T follicular helper cell (primary cell): ENCODE data around the gene TSPAN32.
"Not testable (repeated sequence)": the region's sequence is repeated elsewhere in the genome, so short reads cannot be mapped to it uniquely, and the experiment has no call there.

Experiments
- DNase-seq: peaks from one replicate; pipeline ENCODE4 v3.0.0-alpha.2; 2020; ENCODE audit warnings: low read depth

The TSPAN32 gene

DNA sequence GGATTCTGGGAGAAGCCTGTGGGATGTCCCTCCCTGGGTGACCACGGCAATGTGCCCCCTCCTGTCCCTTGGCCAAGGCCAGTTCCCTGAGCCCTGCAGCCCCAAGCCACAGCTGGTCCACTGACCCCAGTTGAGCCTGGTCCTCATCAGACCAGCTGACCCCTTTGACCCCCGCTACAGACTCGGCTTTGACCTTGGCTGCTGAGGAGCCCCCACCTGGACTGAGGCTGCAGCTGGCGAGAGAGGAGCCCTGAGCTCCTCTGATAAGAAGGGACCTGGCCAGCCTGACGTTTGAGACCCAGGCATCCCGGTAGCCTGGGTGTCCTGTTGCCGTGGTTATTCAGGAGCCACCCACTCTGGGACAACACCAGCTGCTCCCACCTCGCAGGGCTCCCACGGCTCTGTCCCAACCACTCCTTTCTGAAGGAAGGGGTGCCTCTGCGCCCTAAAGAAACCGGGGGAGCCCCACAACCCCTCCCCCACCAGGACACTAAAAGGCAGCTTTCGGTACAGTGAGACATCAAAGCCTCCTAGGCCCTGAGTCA lies 34.4 kb upstream of the TSPAN32 start:
- DNase-seq: no peak

DNA sequence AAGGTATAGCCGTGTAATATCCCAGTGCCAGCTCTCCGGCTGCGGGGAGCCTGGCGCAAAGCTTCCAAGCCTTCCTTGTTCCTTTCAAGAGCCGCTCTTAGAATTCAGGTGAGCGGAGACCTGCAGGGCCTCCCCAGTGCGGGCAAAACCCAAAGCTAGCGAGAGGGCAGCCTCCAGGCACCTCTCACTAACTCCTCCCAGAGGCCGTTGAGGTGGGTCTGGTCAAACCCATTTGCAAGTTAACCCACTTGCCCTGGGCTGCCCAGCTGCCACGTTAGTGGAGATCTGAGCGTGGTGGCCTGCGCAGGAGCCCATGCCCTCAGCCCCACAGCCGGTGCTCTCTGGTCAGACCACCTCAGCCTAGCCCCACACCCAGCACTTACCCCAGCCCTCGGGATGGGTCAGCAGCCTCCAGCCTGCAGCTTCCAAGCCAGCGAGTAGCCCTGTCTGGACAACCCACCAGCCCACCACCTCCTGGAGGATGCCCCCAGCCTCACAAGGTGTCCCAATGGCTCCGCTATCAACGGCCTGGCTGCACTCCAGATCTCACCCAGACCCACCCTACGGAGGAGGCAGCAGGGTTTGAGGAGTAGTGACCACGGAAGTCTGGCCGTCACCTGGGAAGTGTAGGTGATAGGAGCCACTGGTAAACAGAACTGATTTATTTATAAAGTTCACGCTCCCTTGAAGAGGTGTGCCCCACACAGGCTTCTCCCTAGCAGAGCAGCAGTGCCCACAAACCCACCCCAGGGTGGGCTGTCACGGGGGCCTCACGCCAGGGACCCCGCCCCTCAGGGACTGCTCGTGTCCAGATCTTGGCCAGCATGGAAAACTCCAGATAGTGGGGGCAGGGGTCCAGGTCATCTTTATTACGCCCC lies 33.7 kb upstream of the TSPAN32 start:
- DNase-seq: no peak

DNA sequence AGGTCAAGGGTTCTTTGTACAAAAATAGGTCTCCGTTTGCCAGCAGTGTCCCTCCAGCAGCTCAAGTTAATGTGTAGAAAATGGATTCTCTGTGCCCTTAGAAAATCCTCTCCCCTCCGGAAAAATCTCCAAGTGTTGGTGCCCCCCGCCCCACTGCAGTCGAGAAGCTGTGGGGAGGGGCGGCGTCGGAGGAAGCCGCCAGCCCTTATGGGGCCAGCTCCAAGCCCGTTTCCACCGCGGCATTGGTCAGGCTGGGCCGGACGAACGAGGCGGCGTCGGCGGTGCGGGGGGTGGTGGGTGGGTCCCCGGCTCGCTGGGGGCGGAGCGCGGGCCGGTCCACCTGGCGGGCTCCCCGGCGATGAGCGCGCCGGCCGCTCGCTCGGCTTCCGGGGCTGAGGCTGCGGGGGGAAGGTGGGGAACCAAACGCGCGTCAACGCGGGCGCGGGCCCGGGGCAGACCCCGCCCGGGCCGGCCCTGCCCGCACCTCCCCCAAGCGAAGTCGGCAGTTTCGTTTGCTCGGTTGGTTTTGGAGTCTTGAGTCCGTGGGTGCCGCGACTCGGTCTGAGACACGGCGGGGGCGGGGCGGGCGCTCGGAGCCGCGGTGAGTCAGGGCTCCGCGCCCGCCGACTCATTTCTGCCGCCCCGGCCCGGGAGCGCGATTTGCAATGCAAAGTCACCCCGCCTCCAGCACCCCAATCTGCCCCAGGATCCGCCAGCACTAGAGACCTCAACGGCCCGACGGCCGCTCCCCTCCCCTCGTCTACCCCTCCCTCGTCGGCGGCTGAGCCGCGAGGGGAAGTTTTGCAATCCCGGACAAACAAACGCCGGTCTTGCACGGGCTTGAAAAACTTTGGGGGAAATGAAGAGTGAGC lies 32.8 kb upstream of the TSPAN32 start:
- no peak for DNase-seq

DNA sequence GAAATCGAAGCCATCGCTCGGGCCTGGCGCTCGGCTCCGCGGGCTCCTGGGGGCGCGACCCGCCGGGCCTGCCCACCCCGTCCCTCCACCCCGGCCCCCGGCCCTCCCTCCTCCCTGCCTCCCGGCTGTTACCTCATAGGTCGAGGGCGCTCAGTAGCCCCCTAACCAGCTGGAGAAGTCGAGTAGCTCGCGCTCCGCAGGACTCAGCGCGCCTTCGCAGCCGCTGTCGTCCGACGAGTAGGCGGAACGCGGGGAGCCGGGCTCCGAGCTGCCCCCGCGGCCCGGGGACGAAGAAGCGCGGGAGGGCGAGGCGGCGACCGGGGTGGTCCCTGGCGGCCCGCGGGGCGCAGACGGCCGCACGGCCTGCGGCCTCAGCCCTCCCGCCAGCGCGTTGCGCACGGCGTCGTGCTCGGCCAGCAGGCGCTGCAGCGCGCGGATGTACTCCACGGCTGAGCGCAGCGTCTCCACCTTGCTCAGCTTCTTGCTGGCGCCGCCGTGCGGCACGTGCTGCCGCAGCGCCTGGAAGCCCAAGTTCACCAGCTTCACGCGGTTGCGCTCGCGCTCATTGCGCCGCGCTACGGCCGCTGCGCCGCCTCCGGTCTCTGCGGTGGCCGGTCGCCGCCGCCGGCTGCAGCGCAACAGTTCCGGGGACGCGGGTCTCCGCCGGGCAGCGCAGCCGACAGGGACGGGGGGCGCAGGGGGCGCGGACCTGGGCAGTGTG lies 32.1 kb upstream of the TSPAN32 start:
- DNase-seq: no peak

DNA sequence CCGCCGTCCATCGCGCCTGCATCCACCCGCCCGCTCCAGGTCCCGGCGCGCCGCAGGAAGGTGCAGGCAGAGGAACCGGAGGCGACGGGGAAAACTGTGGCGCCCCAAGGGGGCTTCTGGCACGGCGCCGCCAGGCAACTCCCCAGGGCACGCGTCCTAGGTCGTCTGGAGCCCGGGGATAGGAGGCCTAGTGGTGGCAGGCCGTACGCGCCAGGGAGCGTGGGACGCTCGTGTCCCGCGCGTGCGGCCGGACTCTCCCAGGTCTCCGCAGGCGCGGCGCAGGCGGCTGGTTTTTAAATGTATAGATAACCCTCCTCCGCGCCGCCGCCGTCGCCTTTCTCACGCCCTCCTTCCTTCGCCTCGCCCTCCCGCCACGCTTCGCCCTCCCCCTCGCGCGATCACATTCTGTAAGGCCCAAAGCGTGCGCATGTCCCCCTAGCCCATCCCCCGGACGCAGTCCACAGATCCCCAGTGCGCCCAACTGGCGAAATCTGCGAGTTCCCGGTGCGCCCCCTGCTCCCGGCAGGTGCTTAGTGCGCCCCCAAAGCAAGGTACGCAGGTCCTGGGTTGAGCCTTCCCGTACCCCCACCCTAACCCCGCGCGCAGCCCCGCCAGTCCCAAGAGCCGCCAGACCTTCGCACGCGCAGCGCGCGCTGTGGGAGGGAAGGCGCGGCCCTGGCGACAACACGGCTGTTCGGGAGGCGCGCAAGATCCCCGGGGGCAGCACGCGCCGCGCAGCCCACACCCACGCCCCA lies 31.3 kb upstream of the TSPAN32 start, which contains the start of gene ASCL2:
ASCL2 (minus strand) TSS at position 267 of the 755 bp plus-strand sequence; CDS start at position 11, 256 bp downstream.
- no peak for DNase-seq

DNA sequence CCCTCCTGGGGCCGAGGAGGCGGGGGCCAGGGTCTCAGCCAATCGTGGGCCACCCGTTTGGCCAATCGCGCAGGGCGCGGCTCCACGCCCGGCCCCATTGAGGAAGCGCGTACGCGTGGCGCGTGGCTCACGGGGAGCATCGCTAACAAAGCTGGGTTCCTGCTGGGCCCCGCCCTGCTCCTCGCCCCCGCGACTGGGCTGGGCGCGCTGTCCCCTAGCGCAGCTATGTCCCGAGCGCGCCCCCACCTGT lies 30.8 kb upstream of the TSPAN32 start:
- DNase-seq: no peak

DNA sequence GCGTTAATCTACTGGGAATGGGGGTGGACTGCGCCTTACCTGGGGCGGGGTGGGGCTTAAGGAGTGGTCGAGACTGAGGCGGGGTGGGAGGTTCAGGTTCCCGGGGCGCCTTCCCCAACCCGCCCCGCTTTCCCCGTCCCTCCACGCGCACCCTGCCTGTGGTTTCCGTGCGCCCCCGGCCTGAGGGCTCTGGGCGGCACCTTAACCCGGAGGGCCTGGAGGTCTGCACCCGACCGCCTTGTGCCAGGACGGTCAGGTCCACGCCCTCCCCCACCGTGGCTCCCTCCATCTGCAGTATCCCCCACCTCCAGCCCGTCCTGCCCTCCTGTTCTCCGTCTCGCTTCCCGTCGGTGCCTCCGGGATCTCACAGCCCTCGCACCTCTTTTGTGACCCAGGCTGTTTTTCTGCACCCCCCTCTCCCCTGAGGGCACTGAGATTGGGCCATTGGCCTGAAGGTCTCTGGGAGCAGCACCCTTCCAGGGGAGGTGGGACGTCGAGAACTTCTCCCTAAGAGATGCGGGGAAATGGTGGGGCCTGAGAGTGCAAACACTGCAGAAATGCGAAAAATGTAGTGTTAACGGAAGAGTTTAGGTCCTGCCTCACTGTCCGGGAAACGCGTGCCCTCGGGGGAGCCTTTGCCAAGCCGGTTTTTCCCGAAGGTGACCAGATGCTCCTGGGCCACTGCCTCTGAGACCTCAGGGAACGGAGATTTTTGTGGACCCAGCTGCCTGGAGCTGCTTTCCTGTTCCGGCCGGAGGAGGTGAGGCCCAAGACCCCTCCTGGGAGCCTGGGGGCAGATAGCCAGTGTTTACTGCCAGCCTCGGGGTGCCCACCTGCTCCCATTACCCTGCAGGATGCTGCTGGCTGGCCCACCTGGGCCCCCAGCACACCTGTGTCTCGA lies 30.2 kb upstream of the TSPAN32 start:
- DNase-seq: no peak

DNA sequence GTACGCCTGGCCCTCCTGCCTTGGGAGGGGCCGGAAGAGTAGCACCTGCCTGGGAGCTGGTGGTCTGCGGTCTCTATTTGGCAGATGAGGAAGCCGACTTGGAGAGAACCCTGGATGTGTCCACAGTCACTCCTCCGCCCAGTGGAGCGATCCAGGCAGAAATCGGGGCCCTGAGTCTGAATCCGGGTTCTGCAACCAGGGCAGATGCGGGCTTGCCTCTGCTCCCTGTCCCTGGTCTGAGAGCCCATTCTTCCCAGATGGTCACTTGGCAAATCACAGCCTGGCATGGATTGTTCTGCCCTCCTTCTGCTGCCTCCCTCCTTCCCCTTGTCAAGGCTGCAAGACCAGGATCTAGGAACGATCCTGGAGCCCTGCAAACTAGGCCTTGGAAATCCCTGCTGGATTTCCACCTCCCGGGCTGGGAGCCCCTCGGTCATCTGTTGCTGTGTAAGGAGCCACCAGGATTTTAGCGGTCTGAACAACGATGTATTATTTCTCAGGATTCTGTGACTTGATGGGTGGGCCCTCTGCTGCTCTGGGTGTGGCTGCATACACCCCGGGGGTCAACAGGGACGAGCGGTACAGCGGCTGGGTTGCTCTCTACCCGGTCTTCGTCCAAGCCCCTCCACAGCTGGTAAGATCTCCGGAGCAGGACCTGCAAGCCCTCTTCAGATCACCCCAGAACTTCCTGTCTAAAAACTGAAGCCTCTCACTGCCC lies 29.4 kb upstream of the TSPAN32 start:
- no peak for DNase-seq

DNA sequence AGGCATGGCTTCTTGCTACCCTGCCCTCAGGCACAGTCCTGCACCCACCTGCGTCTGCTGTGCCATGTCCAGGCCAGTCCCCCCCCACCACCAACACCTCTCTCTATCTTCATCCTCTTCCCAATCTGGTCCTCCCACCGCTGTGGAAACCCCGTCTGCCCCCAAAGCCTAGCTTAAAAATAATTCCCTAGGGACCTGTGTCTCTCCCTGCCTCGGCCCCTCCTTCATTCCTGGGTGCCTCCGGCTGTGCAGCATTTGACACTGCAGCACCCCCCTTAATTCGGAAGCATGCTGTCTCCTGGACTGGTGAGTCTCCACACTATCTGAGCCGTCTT lies 28.9 kb upstream of the TSPAN32 start:
- no peak for DNase-seq

DNA sequence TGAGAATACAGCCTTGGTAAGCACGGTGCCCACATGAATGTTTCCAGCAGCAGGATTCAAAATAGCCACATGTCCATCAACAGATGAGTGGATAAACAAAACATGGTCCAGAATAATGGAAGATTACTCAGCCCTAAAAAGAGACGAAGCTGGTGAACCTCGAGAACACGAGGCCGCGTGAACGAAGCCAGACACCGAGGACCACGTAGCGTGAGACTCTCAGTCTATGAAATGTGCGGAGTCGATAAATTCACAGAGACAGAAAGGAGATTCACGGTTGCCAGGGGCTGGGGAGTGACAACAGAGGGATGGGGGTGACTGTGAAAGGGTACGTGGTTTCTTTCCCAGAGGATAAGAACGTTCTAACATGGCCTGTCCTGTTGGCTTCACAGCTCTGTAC lies 28.5 kb upstream of the TSPAN32 start:
- DNase-seq: no peak

DNA sequence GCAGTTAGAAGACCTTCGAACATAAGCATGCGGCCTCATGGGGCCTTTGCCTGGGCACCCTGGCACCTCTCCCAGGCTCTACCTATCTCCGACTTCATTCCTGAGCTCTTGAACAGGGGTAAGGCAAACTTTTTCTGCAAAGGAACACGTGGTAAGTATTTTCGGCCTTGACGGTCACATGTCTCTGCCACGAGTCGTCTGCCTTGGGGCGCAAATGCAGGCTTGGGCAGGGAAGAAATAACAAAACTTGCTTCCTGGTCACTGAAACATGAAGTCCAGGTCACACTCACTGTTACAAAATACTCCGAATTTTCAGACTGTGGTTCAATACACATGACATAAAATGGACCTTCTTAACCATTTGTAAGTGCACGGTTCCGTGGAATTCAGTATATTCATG lies 28.0 kb upstream of the TSPAN32 start:
- DNase-seq: no peak

DNA sequence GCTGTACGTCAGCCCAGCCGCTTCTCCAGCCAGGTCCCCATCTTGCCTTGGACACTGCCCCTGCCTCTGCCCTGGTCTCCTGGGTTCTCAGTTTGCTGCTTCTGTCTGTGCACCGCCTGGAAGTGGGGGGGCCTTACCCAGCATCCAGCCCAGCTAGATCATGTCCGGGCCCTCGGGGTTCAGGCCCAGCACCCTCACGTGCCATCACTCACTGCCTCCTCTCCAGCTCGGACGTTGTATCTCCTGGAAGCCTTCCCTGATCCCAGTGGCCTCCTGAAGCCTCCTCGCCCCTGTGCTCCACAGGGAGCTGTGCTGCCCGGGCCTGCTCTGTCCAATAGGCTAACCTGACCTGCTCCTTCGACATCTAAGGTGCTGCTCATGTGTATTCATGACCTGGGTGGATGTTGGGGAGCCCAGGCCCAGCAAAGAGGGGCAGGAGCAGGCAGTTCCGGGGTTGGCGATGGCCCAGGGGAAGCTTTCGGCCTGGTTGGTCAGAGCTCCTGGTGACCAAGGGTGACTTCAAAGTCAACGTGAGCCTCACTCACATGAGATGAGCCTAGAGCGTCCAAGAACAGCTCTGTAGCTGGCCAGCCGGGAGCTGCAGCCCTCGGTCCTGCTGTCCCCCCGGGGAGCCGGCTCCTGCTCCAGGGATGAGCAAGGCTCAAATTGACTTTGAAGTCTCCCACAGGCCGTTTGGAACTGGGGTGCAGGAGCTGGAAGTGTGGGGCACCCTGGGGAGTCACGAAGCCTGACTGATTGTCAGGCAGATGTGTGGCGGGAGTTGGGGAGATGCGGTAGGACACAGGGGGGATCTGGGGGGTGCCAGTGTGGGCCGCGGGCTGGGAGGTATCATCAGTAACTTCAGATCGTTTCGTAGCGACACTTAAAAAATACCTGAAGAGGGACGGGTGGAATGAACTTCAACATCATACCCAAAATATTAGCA lies 26.2 kb upstream of the TSPAN32 start:
- DNase-seq: no peak

DNA sequence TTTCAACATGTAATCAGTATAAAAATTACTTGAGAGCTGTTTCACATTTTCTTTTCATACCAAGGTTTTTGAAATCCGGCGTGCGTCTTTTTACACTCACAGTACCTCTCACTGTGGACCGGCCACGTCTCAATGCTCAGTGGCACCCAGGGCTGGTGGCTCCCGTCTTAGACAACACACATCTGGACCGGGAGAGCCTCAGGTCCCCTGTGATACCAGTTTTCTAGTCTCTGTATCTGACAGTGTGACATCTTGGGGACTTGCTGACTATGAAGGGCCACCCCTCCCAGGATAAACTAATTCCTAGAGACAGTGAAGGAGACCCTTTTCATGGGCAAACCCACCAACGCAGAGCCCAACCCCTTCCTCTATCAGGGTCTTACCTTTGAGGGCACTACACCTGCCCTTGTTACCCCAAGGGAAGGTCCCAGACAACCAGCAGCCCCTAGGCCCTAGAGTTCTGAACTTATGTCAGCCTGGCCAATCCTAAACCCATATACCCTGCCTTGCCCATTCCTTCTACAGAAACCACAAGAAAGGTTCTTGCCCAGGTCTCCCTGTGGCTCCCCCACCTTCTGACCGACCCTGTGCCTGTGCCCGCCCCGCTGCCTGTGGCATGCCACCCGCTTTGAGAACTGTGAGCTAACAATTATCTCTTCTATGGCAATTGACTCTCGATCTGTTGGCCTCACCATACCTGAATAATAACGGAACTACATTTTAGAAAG lies 25.4 kb upstream of the TSPAN32 start:
- DNase-seq: no peak

DNA sequence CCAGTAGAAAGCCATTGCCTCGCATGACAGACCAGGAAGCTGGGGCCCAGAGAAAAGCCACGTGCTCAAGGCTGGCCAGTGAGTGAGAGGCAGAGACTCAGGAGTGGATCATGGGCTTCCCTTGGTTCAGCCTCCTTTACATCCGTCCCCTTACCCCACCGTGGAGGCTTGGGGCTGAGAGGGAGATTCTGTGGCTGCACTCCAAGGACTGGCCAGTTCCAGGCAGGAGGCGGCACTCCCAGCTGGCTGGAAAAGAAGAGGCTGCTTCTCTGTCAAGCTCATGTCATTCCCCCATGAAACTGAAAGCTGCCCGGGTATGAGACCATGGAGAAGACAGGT lies 24.8 kb upstream of the TSPAN32 start:
- no peak for DNase-seq

DNA sequence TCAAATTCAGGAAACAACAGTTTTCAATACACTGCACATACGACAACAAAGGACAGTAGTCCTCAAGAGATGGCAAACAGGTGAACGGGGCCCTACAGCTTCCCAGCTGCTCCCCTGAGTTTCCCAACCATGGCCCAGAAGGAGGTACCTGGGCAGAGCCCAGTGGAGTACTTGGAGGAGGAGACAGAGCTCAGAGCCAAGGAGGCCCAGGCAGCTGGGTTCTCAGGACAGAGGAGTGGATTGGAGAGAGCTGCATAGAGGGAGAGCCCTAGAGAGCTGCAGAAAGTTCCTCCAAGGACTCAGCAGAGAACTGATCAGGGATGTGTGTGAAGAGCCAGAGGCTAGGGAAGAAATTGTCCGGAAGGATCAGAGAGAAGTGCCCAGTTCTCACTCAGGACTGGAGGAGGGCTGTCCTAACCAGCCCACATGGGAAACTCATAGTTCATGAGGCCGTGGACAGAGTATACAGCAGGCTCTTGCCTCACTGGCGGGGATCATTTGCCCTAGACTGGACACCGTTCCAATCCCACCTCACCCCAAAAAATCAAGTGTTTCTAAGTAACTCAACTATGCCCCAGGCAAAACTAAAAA lies 23.8 kb upstream of the TSPAN32 start:
- no peak for DNase-seq

DNA sequence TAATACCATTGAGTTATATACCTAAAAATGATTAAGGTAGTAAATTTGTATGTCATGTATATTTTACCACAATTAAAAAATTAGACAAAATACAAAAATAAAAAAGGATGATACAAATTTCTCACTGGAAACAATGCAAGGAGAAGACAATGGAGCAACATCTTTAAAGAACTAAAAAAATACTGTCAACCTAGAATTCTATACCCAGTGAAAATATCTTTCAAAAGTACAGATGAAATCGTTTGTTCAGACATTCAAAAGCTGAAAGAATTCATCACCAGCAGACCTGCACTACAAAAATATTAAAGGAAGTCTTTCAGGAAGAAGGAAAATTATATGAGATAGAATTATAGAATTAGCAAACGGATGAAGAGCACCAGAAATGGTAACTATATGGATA lies 21.6 kb upstream of the TSPAN32 start:
- DNase-seq: no peak

DNA sequence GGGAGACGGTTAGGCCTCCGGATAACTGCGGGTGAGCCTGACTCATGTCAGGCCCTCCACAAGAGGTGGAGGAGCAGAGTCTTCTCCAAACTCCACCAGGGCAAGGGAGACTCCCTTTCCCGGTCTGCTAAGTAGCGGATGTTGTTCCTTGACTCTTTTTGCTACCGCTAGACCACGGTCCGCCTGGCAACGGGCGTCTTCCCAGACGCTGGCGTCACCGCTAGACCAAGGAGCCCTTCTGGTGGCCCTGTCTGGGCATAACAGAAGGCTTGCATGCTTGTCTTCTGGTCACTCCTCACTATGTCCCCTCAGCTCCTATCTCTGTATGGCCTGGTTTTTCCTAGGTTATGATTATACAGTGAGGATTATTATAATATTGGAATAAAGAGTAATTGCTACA lies 15.5 kb upstream of the TSPAN32 start:
- not testable (repeated sequence) for DNase-seq

DNA sequence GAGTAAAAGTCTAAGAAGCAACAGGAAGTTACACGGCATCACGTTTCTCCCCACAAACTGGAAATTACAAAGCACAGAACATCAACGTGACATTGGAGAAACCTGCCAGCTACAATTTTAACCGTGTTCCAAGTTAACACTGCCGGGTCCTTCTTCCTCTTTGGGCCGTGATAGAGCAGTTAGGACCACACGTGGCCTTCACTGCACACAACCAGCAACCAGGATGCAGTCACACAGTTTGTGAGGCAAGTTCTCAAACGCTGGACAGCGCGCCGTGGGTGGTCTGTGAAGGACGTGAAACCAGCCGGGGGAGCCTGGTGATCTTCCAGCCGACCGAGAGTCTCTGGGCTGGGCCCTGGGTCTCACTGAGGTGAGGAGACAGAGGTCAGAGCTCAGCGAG lies 14.7 kb upstream of the TSPAN32 start:
- no peak for DNase-seq
